MG63 (cell line): ENCODE data around the gene GTPBP1. TPM values are rescaled to one million over a fixed set of nuclear protein-coding genes. Genes with fewer than 3 reads are reported as not detected.

Source experiments
- DNase-seq: peaks from one replicate; pipeline ENCODE4 v3.0.0-alpha.2; 2020
- H3K27me3 ChIP-seq: fragments of 250-450 bp; sonication (Bioruptor Pico); 2 replicates; pipeline ENCODE4 v1.5.1; 2020; ENCODE audit warnings: mild to moderate bottlenecking, moderate library complexity
- H3K36me3 ChIP-seq: fragments of 250-450 bp; sonication (Bioruptor Pico); 2 replicates; pipeline ENCODE4 v1.5.1; 2020; ENCODE audit warnings: mild to moderate bottlenecking, moderate library complexity
- H3K4me3 ChIP-seq: fragments of 250-450 bp; sonication (Bioruptor Pico); 2 replicates; pipeline ENCODE4 v1.5.1; 2020; ENCODE audit warnings: mild to moderate bottlenecking, moderate library complexity
- H3K9me3 ChIP-seq: fragments of 250-450 bp; sonication (Bioruptor Pico); 2 replicates; pipeline ENCODE4 v1.5.1; 2020; ENCODE audit warnings: mild to moderate bottlenecking, moderate library complexity
- total RNA-seq: library from RNA; depleted of rRNA; stranded (reverse); fragments of >200 nt; shearing (Covaris generic); gene quantifications from 2 replicates; pipeline ENCODE4 v1.2.3, GENCODE V29; 2014; ENCODE audit warnings: low replicate concordance

GTPBP1 gene
- total RNA-seq, 1 experiment from 2014 or later, result 22.0 TPM

DNA sequence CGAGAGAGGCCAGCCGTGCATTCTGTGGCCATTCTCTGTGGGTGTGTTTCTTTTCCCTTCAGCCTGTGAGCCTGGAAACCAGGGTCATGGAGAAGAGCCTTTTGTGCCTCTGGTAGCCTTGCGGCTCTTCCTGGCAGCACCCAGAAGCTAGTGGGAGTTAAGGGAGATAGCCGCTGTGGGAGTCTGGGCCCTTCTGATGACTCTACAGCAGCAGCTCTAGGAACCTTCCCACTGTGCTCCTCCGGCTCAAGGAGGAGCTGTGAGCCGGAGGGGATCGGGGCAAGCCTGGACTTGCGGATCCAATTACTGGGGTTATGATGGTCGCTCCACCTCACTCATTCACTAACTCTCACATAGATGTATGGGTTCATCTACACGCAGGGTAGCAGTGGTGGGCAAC is 10.5 kb downstream of the GTPBP1 start:
- no peak for DNase-seq
- no peak overlapping the region for H3K4me3 ChIP-seq
- peaks cover 22% of the 10 kb centered on the region for H3K36me3 ChIP-seq
- no peaks in the 10 kb centered on the region for H3K27me3 ChIP-seq
- H3K9me3 ChIP-seq, result no peaks in the 10 kb centered on the region

DNA sequence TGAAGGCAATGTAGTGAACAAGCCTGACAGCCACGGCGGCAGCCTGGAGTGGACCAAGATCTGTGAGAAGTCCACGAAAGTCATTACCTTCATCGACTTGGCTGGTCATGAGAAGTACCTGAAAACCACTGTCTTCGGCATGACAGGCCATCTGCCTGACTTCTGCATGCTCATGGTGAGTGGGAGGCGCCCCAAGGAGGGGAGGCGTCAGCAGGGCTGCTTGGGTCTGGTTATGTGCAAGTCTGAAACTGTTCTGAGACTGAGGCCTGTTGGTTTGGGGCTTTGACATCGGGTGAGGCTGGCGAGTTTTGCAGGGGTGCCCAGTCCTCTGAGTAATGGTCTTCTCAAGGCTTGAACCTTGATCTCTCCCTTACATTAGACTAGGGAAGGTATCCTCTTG is 11.1 kb downstream of the GTPBP1 start:
- Histone ChIP-seq H3K36me3 (peaks cover 25% of the 10 kb centered on the region), H3K9me3 (no peaks in the 10 kb centered on the region), H3K27me3 (no peaks in the 10 kb centered on the region), H3K4me3 (no peak overlapping the region)
- no peak for DNase-seq

DNA sequence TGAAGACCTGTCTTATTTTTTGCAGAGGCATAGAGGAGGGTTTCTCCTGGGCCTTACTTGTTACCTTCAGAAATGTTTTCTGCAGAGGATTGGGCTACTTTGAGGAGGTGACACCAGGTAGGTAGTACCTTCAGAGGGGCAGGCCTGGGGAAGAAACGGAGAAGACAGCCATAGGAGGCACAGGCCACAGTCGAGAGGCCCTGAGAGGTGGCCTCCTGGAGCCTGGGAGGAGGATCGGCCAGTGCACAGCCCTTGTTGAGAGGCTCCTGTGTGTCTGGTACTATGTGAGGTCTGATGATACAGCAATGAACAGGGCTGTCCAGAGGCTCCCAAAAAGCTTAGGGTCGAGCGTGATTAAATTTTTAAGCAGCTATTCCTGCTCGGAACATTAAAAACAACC is 11.5 kb downstream of the GTPBP1 start:
- Histone ChIP-seq H3K9me3 (no peaks in the 10 kb centered on the region), H3K4me3 (no peak overlapping the region), H3K27me3 (no peaks in the 10 kb centered on the region), H3K36me3 (peaks cover 25% of the 10 kb centered on the region)
- DNase-seq, result no peak

DNA sequence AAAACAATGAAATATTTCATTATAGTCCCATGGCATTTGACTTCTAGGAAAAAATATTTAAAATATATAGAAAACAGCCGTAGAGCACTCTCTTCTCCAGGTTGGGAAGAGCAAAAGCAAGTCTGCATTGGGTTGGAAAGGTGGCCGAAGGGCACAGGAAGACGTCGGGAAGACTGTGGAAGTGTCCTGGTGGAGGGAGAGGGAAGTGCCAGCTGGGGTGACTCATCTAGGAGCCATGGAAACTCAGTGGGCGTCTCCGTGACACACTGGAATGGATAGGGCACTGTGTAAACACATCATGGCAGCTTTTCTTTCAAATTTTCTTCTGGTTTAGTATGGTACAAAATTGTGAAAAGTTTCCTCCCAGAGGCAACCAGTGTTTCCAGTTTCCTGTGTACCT is 12.7 kb downstream of the GTPBP1 start:
- DNase-seq, result peak; percentile 91
- Histone ChIP-seq H3K4me3 (no peak overlapping the region), H3K27me3 (no peaks in the 10 kb centered on the region), H3K36me3 (peaks cover 30% of the 10 kb centered on the region), H3K9me3 (no peaks in the 10 kb centered on the region)

DNA sequence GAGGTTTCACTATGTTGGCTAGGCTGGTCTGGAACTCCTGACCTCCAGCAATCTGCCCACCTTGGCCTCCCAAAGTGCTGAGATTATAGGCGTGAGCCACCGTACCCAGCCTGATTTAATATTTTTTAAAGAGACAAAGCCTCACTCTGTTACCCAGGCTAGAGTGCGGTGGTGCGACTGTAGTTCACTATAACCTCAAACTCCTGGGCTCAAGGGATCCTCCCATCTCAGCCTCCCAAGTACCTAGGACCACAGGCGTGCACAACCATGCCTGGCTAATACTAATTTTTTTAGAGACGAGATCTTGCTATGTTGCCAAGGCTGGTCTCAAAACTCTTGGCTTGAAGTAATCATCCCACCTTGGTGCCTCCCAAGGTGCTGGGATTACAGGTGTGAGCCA is 13.5 kb downstream of the GTPBP1 start:
- Histone ChIP-seq H3K4me3 (no peak overlapping the region), H3K36me3 (peaks cover 35% of the 10 kb centered on the region), H3K9me3 (no peaks in the 10 kb centered on the region), H3K27me3 (no peaks in the 10 kb centered on the region)
- DNase-seq, result no peak

DNA sequence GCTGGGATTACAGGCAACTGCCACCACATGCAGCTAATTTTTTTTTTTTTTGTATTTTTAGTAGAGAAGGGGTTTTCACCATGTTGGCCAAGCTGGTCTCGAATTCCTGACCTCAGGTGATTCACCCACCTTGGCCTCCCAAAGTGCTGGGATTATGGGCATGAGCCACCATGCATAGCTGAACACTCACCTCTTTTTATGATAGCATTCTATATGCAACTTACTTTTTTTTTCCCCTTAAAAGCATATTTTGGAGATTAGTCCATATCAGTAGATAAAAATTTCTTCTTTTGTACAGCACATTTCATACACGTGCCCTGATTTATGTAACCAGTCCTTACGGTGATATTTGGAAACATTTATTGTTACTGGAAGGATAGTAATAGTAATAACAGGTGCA is 14.6 kb downstream of the GTPBP1 start:
- Histone ChIP-seq H3K27me3 (no peaks in the 10 kb centered on the region), H3K4me3 (no peak overlapping the region), H3K9me3 (no peaks in the 10 kb centered on the region), H3K36me3 (peaks cover 47% of the 10 kb centered on the region)
- no peak for DNase-seq

DNA sequence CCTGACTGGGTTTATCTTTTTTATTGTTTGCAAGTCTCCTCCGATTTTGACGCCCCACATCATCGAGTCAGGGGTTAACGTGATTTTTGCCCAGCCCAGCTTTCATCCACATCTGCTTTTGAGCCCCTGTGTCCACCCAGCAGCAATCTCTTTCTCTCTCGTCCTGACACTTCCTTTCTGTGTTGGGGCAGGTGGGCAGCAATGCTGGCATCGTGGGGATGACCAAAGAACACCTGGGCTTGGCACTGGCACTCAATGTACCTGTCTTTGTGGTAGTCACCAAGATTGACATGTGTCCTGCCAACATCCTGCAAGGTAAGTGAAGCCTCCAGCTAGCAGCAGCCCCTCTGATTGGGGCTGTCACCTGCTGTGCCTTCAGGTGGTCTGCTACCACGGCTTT is 15.8 kb downstream of the GTPBP1 start:
- no peak for DNase-seq
- H3K4me3 ChIP-seq, result no peak overlapping the region
- H3K36me3 ChIP-seq, result peaks cover 55% of the 10 kb centered on the region
- no peaks in the 10 kb centered on the region for H3K27me3 ChIP-seq
- no peaks in the 10 kb centered on the region for H3K9me3 ChIP-seq

DNA sequence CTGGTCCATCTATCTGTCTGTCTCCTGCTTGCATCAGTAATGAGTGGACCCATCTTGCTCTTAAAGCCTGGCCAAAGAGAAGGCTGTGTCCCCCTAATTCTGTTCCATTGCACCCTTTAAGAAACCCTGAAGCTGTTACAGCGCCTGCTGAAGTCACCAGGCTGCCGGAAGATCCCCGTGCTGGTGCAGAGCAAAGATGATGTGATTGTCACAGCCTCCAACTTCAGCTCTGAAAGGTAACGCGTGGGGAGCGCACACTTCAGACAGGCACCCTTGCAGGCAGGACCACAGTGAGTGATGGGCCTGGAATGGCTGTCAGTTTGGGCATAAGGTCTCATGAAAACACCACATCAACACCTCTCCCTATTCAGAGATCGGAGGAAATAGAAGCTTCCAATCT is 18.4 kb downstream of the GTPBP1 start:
- no peaks in the 10 kb centered on the region for H3K9me3 ChIP-seq
- H3K27me3 ChIP-seq, result no peaks in the 10 kb centered on the region
- no peak for DNase-seq
- H3K4me3 ChIP-seq, result no peak overlapping the region
- H3K36me3 ChIP-seq, result peaks cover 65% of the 10 kb centered on the region

DNA sequence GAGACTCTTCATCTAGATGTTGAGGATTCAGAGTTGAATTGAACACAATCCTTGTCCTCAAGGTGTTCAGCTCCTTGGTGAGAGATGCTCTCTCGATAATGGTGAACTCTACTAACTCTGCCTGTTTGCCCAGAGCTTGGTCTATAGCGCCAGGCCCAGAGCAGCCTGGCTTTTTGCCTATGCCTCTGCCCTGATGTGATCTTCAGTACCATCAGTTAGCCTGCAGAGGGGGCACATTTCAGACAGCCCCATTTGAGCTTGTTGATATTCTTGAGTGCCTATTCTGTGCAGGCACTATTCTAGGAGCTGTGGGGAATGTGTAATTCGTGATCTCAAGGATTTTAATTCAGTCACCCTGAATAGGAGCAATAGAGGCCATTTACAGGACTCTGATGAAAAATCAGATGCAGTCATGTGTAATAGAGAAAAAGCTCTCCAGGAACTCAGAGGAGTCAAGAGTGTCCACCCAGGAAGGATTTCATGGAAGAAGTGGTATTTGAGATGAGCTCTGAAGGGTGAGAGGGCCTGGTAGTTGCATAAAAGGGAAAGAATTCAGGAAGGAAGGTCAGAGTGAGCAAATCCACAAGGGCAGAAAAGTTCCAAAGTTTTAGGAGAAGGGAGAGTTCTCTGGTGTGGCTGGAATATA is 19.3 kb downstream of the GTPBP1 start:
- DNase-seq, result peak; percentile 33

DNA sequence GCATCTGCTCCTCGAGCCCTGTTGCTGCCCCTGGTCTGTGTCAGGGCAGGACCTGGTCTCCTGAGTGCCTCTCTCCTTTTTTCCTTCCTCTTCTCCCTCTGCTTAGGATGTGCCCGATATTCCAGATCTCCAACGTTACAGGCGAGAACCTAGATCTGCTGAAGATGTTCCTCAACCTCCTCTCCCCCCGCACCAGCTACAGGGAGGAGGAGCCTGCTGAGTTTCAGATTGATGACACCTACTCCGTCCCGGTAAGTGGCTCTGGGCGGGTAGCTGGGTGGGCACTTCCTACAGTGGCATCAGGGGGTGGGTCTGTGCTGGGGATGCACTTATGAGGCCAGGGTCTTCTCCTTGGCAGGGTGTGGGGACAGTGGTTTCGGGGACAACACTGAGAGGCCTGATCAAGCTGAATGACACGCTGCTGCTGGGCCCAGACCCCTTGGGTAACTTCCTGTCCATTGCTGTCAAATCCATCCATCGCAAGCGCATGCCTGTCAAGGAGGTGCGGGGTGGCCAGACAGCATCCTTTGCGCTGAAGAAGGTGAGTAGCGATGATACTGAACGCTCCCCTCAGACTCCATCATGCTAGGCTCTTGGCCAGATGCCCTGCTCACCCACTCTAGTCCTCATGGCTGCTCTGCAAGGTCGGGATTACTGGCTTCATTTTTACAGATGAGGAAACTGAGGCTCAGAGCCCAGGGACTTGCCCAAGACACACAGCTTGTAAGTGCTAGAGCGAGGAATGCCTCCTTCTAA is 20.3 kb downstream of the GTPBP1 start:
- Histone ChIP-seq H3K4me3 (no peak overlapping the region), H3K9me3 (no peaks in the 10 kb centered on the region), H3K36me3 (peaks cover 66% of the 10 kb centered on the region), H3K27me3 (no peaks in the 10 kb centered on the region)
- DNase-seq, result no peak

More for the DNA sequence above, 19.3 kb downstream of the GTPBP1 start:
- Histone ChIP-seq H3K9me3 (no peaks in the 10 kb centered on the region), H3K36me3 (peaks cover 70% of the 10 kb centered on the region), H3K27me3 (no peaks in the 10 kb centered on the region), H3K4me3 (no peak overlapping the region)

DNA sequence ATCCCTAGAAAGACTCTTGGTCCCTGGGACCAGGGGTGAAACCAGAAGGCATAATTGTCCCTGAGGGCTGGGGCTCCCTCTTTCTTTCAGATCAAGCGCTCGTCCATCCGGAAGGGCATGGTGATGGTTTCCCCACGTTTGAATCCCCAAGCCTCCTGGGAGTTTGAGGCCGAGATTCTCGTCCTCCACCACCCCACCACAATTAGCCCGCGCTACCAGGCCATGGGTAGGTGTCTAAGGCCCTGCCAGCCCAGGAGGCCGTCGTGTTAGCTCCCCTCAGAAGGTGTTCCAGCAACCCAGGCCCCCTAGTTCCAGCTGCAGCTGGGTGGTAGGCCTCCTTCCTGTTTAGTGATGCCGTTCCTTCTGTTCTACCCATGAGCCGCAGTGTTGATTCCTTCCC is 21.4 kb downstream of the GTPBP1 start:
- no peaks in the 10 kb centered on the region for H3K9me3 ChIP-seq
- no peak overlapping the region for H3K4me3 ChIP-seq
- no peaks in the 10 kb centered on the region for H3K27me3 ChIP-seq
- H3K36me3 ChIP-seq, result peaks cover 60% of the 10 kb centered on the region
- DNase-seq, result no peak

DNA sequence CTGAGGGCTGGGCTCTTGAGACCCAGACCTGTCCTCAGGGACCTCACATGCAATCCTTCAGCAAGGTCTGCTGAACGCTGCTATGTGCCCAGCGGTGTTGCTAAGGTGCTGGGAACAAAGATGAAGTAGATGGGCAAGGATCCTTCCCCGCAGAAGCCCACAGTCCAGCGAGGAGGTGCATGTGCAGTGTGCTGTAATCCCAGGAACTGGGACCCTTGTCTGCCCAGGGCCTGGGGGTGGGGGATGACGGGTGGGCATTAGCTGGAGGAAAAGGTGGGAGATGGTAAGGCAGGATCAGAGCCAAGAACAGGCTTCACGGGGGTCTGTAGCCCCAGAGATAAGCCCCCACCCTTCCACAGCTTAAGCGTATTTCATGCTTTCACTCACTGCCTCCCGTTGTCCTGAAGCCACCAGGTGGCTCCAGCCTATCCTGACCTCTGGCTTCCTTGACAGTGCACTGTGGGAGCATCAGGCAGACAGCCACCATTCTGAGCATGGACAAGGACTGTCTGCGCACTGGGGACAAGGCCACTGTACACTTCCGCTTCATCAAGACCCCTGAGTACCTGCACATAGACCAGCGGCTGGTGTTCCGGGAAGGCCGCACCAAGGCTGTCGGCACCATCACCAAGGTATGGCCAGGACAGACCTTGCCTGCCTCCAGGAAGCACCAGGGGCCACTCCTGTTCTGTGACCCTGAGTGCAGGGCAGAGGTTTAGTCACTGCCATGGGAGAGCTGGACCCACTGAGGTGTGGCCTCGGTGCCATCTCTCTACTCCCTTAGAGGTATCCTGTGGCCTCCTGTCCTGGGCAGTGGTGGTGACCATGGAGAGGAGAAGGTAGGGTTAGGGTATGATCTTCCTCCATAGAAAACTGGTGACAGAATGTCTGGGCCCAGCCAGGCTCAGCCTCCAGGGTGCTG is 22.0 kb downstream of the GTPBP1 start:
- Histone ChIP-seq H3K9me3 (no peaks in the 10 kb centered on the region), H3K36me3 (peaks cover 64% of the 10 kb centered on the region)
- DNase-seq, result no peak

DNA sequence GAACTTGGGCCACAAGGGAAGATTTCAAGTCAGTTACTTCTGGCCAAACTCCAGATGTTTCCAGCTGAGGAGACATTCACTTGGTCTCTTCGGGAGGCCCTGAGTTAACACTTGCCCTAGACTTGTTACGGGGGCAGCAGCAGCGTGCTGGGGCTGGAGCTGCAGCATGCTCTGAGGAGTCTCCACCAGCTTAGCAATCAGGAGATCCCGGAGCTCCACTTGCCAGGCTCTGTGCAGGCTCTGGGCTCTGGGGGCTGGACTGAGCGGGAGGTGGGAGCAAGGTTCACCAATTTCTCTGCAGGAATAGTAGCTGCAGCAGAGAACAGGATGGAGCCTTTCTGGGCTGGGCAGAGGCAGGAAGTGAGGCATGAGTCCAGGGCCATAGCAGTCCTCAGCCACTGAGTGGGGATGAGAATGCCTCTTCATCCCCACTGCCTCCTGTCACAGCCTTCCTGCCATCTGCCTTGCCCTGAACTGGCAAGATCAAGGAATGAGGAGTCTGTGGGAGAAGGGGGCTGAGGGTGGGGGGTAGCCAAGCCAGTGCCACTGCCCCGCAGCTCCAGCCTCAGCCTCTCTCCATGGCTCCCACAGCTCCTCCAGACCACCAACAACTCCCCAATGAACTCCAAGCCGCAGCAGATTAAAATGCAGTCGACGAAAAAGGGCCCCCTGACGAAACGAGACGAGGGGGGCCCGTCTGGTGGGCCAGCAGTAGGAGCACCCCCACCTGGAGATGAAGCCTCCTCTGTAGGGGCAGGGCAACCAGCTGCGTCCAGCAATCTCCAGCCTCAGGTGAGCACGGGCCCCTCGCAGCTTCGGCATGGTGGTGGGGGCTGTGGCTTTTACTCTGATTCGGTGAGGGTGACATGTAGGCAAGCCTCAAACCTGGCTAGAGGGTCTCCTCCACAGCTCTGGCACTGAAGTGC is 23.4 kb downstream of the GTPBP1 start:
- H3K27me3 ChIP-seq, result no peaks in the 10 kb centered on the region
- H3K36me3 ChIP-seq, result peaks cover 64% of the 10 kb centered on the region
- DNase-seq, result no peak
- H3K9me3 ChIP-seq, result no peaks in the 10 kb centered on the region
- H3K4me3 ChIP-seq, result no peak overlapping the region

More for the DNA sequence above, 22.0 kb downstream of the GTPBP1 start:
- H3K27me3 ChIP-seq, result no peaks in the 10 kb centered on the region
- H3K4me3 ChIP-seq, result no peak overlapping the region

DNA sequence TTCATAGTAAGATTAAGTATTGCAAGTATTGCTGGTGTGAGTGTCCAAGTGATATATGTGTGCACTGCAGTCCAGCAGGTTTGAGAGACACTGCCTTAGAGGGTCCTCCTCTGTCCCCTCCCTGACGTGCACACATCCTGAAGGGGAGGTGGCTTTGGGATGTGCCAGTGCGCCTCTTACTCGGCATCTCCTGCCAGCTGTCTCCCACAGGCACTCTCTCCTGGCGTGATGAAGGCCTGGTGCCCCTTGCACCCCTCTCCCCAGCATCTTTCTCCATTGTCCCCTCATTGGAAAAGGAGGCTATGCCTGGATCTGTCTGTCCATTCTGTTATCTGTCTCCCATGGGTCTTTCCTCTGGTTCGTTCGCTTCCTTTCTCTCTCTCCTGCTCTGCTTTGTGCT is 24.2 kb downstream of the GTPBP1 start:
- Histone ChIP-seq H3K36me3 (peaks cover 61% of the 10 kb centered on the region), H3K4me3 (no peak overlapping the region), H3K9me3 (no peaks in the 10 kb centered on the region), H3K27me3 (no peaks in the 10 kb centered on the region)
- no peak for DNase-seq

DNA sequence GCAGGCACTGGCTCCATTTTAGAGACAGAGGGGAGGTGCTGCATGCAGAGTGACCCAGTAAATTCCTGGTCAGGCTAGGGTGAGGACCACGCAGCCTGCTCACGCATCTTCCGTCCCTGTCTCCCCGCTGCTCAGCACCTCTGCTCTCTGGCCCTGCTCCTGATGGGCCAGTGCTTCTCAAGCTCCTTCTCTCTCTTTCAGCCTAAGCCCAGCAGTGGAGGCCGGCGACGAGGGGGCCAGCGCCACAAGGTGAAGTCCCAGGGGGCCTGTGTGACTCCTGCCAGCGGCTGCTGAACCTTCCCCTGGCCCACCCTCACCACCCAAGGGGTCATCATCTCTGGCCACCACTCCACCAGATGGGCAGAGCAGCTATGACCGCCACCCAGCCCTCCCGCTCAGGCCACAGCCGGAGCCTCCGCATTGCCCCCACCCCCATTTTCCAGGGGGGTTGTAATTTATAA is 24.7 kb downstream of the GTPBP1 start:
- Histone ChIP-seq H3K27me3 (no peaks in the 10 kb centered on the region), H3K4me3 (no peak overlapping the region), H3K9me3 (no peaks in the 10 kb centered on the region), H3K36me3 (peaks cover 60% of the 10 kb centered on the region)
- no peak for DNase-seq

DNA sequence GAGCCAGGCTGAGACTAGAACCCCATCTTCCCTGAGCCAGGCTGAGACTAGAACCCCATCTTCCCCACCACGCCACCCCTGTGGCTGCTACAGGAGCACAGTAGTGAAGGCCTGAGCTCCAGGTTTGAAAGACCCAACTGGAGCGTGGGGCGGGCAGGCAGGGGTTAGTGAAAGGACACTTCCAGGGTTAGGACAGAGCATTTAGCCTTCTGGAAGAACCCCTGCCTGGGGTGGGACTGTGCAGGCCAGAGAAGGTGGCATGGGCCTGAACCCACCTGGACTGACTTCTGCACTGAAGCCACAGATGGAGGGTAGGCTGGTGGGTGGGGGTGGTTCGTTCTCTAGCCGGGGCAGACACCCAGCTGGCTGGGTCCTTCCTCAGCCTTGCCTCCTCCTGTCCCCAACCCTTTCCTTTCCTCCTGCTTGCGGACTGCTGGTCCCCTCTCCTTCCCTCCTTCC is 26.0 kb downstream of the GTPBP1 start:
- no peak overlapping the region for H3K4me3 ChIP-seq
- no peaks in the 10 kb centered on the region for H3K27me3 ChIP-seq
- H3K36me3 ChIP-seq, result peaks cover 58% of the 10 kb centered on the region
- H3K9me3 ChIP-seq, result no peaks in the 10 kb centered on the region
- DNase-seq, result no peak
